Activated CD8-positive, alpha-beta memory T cell treated with anti-CD3 and anti-CD28 coated beads for 48 hours (primary cell): ENCODE data around the gene SERPINF2.
"Not testable (repeated sequence)": the region's sequence is repeated elsewhere in the genome, so short reads cannot be mapped to it uniquely, and the experiment has no call there.

ENCODE experiments used
- DNase-seq, 3 experiments: peaks; one replicate each; pipeline ENCODE4 v3.0.0-alpha.2; 2020; ENCODE audit warnings: low read depth in 2 of 3, low spot score in 2 of 3

SERPINF2 gene

DNA sequence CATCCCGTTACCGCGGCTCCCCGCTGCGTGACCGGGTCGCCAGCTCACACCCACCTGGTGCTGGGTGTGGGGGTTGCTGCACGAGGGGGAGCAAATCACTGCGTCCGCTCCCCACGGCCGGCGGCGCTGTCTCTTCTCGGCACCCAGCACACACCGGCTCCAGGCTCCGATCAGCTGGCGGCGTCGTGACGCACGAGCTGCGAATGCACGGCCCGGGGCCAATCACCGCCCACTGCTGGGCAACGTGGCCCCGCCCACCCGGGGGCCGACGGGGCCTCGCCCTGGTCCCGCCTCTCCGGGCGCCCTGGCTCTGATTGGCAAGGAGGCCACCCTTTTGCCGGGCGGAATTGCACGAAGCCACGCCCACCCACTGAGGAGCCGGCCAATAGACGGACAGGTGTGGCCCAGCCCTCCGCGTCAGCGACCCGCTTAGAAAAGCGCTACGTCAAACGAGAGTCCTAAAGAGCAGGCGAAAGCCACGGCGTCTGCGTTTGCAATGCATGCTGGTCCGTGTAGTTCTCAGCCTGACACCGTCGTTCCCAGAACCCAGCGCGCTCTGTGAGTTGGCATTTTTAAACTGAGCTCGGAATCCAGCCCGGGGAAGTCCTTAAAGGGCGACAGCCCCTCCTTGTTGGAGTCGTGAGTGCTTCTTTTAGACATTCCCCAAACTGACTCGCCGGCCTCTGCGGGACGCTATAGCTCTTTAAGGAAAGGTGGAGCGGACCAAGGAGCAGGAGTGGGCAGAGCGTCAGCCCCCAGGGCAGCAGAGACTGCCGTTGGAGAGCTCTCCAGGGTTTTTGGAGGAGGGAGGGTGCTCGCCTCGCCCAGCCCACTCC lies 26.4 kb upstream of the SERPINF2 start:
- DNase-seq: peak; percentile 97 to 100 (median 99)

DNA sequence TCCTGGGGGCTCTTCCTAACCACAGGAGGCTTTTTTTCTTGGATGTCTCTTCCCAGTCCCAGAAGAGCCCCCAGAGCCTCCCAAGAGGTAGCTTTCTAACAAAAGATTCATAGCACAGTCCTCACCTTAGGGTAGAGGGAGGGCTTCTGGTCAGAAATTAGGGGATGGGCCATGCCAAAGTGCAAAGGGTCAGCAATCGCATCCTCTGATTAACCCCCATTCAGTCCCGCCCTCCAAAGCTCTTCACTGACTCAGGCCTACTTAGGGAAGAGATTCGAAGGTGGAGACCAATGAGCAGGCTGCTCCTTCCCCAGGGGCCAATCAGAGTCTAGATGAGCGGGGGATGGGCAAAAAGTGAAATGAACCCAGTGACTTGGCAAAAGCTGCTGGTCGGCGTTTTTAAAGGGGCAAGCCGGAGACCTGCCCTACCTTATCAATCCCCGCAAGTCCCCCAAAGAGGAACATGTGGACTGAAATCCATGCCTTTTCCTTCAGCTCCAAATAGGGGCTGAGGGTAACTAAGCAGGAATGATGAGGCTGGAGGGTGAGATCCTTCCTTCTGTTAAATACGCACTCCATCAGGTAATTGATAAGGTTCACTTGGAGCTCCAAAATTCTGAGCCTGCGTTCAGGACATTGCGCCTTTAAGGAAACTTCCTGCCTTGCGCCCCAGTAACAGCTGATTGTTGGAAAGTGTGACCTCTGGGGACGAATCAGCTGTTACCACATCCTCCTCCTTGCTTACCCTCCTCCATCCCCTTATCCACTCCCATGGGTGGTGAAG lies 25.6 kb upstream of the SERPINF2 start:
- peak in 2 of 3 experiments; percentile 67 to 68 for DNase-seq

DNA sequence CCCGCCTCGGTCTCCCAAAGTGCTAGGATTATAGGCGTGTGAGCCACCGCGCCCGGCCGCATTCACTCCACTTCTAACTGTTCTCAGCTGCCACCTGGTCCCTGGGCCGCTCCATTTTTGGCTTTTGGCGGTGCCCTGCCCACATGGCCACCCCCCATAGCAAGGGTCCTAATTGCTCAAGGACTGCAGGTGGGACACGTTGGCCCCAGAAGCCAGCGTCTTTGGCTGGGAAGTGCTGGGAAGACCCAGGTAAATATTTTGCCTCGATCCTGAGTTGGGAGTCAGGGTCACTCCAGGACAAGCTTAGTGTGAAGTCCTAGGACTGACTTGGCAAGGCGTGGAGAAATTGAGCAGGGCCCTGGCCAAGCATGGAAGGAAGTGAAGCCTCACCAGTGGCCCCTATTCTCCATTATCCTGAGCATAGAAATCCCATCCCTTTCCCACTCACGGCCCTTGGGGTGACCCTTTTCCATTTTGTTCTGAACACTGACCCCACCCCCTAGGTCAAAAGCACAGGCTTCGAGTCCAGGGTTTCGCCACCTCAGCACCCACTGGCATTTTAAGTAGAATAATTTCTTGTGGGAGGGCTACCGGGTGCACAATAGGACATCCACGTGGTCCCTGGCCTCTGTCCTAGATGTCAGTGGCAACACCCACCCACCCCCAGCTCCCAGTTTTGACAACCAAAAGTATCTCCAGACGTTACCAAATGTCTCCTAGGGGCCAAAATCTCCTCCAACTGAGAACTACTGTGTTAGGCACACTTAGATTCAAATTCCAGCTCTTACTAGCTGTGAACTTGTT lies 24.1 kb upstream of the SERPINF2 start:
- no peak for DNase-seq

DNA sequence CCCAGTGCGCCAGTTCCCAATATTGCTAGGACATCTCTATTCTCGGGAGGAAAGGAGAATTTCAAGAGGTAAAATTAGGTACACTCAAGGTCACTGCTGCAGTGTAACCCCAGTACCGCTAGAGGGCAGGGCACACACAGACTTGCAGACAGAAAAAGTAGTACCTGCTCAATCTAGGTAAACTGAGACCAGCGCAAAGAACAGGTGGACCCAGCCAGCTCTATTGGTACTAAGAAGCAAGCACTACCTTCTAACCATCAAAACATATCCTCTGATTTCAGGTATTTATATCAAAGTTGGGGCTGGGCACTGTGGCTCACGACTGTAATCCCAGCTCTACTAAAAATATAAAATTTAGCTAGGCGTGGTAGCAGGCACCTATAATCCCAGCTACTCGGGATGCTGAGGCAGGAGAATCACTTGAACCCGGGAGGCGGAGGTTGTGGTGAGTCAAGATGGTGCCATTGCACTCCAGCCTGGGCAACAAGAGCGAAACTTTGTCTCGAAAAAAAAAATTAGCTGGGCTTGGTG lies 21.8 kb upstream of the SERPINF2 start:
- no peak for DNase-seq

DNA sequence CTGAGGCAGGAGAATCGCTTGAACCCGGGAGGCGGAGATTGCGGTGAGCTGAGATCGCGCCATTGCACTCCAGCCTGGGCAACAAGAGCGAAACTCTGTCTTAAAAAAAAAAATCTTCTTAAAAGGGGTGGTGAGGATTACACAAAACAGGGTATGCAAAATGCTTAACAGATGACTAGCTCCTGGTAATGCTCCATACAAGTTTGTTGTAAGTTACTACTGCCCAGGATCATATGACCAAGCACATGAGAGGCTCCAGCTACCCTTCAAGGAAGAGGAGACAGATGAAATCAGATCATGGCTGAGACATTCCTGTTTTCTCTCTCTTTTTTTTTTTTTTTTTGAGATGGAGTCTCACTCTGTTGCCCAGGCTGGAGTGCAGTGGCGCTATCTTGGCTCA lies 20.6 kb upstream of the SERPINF2 start:
- not testable (repeated sequence) for DNase-seq

DNA sequence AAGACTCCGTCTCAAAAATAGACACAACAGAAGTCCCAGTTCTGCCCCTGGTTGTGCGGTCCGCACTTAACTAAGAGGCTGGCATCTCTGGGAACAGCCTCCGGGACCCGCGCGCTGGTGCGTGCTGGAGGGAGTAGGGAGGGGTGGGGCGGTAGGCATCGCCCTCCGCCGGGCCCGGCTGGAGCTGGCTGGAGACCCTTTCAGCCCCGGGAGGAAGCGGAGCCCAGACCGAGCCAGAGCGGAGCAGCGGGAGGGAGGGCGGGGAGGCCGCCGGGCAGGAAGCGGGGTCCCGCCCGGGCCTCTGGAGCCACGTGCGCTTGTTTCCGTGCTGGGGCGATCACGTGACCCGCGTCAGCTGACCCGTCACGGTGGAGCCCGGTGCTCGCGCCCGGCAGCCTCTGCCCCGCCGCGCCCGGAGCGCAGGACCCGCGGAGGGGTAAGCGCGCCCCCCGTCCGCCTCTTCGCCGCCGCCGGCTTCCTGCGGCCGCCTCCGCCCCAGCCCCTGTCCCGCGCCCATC lies 18.3 kb upstream of the SERPINF2 start, which contains the start of gene WDR81:
Gene WDR81, plus strand, starts transcription at position 354 of the 518 bp plus-strand sequence. CDS start 256 bp downstream, outside the sequence.
- peak; percentile 76 to 80 (median 77) for DNase-seq

DNA sequence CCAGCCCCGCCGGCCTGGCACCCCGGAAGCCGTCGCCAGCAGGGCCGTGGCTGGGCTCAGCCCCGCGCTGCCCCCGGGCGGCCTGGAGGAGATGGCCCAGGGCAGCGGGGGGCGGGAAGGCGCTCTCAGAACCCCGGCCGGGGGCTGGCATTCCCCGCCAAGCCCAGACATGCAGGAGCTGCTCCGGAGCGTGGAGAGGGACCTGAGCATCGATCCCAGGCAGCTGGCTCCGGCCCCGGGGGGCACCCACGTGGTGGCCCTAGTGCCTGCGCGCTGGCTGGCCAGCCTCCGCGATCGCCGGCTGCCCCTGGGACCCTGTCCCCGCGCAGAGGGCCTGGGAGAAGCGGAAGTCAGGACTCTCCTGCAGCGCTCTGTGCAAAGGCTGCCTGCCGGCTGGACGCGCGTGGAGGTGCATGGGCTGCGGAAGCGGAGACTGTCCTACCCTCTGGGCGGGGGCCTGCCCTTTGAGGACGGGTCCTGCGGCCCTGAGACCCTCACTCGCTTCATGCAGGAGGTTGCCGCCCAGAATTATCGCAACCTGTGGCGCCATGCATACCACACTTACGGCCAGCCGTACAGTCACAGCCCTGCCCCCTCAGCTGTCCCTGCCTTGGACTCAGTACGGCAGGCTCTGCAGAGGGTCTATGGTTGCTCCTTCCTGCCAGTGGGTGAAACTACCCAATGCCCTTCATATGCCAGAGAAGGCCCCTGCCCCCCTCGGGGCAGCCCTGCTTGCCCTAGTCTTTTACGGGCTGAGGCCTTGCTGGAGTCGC lies 17.6 kb upstream of the SERPINF2 start:
- DNase-seq: no peak

DNA sequence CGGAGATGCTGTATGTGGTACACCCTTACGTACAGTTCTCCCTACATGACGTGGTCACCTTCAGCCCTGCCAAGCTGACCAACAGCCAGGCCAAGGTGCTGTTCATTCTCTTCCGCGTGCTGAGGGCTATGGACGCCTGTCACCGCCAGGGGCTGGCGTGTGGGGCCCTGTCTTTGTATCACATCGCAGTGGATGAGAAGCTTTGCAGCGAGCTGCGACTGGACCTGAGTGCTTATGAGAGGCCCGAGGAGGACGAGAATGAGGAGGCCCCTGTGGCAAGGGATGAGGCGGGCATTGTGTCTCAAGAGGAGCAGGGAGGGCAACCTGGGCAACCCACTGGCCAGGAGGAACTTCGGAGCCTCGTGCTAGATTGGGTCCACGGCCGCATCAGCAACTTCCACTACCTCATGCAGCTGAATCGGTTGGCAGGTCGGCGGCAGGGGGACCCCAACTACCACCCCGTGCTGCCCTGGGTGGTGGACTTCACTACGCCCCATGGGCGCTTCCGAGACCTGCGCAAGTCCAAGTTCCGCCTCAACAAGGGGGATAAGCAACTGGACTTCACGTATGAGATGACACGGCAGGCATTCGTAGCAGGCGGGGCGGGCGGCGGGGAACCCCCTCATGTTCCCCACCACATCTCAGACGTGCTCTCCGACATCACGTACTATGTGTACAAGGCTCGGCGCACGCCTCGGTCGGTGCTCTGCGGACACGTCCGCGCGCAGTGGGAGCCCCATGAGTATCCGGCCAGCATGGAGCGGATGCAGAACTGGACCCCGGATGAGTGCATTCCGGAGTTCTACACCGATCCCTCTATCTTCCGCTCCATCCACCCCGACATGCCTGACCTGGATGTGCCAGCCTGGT lies 16.8 kb upstream of the SERPINF2 start:
- no peak for DNase-seq

DNA sequence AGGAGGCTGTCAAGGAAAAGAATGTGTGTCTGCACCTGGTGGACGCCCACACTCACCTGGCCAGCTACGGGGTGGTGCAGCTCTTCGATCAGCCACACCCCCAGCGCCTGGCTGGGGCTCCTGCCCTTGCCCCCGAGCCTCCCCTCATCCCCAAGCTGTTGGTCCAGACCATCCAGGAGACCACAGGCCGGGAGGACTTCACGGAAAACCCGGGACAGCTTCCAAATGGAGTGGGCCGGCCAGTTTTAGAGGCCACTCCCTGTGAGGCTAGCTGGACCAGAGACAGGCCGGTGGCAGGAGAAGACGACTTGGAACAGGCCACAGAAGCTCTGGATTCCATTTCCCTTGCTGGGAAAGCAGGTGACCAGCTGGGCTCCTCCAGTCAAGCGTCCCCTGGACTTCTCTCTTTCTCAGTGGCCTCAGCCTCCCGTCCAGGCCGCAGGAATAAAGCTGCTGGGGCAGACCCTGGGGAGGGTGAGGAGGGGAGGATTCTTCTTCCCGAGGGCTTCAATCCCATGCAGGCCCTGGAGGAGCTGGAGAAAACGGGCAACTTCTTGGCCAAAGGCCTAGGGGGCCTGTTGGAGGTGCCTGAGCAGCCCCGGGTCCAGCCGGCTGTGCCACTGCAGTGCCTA lies 15.9 kb upstream of the SERPINF2 start:
- no peak for DNase-seq

DNA sequence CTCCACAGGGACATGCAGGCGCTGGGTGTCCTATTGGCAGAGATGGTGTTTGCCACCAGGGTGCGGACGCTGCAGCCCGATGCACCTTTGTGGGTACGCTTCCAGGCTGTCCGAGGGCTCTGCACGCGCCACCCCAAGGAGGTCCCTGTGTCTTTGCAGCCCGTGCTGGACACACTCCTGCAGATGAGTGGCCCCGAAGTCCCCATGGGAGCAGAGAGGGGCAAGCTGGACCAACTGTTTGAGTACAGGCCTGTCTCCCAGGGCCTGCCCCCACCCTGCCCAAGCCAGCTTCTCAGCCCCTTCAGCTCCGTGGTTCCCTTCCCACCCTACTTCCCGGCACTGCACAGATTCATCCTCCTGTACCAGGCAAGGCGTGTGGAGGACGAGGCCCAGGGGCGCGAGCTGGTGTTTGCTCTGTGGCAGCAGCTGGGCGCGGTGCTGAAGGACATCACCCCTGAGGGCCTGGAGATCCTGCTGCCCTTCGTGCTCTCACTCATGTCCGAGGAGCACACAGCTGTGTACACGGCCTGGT lies 15.3 kb upstream of the SERPINF2 start:
- no peak for DNase-seq

DNA sequence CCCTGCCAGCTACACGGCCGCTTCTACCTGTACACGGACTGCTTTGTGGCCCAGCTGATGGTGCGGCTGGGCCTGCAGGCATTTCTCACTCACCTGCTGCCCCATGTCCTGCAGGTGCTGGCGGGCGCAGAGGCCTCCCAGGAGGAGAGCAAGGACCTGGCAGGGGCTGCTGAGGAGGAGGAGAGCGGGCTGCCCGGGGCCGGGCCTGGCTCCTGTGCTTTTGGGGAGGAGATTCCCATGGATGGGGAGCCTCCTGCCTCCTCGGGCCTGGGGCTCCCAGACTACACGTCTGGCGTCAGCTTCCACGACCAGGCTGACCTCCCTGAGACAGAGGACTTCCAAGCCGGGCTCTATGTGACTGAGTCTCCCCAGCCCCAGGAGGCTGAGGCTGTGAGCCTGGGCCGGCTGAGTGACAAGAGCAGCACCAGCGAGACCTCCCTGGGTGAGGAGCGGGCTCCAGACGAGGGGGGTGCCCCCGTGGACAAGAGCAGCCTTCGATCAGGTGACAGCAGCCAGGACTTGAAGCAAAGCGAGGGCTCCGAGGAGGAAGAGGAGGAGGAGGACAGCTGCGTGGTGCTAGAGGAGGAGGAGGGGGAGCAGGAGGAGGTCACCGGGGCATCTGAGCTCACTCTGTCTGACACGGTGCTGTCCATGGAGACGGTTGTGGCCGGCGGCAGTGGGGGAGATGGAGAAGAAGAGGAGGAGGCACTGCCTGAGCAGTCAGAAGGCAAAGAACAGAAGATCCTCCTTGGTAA lies 14.6 kb upstream of the SERPINF2 start:
- DNase-seq: no peak

DNA sequence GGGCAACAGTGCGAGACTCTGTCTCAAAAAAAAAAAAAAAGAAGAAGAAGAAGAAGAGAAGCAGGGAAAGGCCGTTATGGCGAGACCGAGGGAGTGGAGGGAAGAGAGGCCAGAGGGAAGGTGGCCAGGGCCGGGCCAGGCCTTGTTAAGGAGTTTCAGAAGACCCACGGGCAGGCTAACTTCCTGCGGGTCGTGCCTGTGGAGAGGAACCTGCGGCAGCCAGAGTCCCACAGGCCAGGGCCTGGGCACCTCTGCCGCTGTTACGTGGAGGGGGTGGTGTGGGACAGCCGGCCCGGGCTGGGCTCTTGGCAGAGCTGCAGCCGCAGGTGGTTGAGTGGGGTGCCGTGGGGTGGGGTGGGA lies 12.7 kb upstream of the SERPINF2 start:
- DNase-seq: no peak

DNA sequence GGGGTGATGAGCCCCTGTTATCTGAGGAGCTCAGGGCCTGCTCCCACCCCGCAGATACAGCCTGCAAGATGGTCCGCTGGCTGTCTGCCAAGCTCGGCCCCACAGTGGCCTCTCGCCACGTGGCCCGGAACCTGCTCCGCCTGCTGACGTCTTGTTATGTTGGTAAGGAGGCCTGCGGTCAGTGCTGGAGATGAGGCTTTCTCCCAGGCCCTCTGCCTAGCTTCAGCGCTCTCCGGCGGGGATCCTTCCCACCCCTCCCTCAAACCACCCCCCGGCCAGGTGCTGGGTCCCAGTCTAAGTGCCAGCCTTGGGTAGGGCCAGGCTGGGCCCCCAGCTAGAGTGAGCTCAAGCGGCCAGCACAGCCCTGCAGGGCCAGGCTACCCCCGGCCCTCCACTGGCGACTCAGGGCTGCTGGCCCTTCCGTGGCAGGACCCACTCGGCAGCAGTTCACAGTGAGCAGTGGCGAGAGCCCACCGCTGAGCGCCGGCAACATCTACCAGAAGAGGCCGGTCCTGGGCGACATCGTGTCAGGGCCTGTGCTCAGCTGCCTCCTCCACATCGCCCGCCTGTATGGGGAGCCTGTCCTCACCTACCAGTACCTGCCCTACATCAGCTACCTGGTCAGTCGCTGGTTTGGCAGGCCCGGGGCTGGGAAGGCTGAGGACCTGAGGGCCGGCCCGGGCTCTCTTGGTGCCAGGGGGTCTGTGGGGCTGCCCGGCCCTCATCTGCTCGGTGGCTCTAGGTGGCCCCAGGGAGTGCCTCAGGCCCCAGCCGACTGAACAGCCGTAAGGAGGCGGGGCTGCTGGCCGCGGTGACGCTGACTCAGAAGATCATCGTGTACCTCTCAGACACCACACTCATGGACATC lies 12.1 kb upstream of the SERPINF2 start:
- DNase-seq: no peak

DNA sequence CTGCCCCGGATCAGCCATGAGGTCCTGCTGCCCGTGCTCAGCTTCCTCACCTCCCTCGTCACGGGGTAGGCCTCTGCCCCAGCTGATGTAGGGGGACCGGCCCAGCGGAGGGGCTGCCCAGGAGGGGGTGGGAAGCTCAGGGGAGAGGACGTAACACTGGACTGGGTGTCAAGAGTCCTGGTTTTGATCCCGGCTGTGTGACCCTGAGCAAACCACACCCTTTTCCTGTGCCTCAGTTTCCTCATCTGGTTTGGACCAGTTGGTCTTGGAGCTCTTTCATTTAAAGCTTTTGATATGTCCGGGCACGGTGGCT lies 11.5 kb upstream of the SERPINF2 start:
- no peak for DNase-seq

DNA sequence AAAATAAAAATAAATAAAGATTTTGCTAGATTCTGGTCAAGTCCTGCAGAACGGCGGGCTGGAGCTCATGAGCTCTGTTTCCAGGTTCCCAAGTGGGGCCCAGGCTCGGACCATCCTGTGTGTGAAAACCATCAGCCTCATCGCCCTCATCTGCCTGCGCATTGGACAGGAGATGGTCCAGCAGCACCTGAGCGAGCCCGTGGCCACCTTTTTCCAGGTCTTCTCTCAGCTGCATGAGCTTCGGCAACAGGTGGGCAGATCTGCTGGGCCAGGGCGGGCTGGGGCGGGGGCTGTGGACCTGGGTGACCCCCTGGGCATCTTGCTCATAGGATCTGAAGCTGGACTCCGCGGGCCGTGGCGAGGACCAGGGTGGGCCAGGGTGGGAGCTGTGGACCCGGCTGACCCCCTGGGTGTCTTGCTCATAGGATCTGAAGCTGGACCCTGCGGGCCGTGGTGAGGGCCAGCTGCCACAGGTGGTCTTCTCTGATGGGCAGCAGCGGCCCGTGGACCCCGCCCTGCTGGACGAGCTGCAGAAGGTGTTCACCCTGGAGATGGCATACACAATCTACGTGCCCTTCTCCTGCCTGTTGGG lies 10.3 kb upstream of the SERPINF2 start:
- DNase-seq: no peak

DNA sequence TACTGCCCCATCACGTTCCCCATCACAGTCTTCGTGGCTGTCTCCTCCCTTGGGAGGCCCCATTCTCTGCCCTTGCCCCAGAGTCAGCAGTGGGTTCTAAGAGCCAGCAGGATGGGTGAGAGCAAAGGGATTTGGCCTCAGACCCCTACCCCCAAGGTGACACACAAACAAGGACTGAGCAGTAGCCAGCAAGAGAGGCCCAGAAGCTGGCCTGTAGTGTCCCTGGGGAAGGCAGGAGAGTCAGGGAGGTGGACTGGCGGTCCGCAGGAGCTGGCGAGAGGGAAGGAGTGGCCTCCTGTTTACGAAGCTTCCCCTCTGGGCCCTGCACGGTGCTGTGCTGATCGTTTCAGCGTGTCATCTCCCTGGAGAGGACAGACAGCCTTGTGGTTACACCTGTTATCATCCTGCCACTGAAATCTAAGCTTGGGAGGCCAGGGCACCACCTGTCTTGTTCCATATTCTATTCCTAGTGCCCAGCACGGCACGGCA lies 9.8 kb upstream of the SERPINF2 start:
- no peak for DNase-seq
